ENCODE results near the gene POLR1A. TPM values are rescaled to one million over a fixed set of nuclear protein-coding genes. Genes with fewer than 3 reads are reported as not detected.

Gene POLR1A
- total and polyA plus RNA-seq, 4 donors = 5.5 to 39.1 (median 9.7) TPM

- ATAC-seq (ENCODE audit: insufficient read depth, low FRiP score) = no peak
Measured at GRCh38 chr2:86143926-86144685, 38.4 kb upstream of the POLR1A start.

GRCh38 chr2:86143307-86143706, 37.6 kb upstream of the POLR1A start:
- H3K27ac ChIP-seq (ENCODE audit: low read depth in 1 of 2, low read length in 1 of 2) = no peak overlapping the region
- no peaks in the 10 kb centered on the region for H3K27me3 ChIP-seq (ENCODE audit: control insufficient read depth in 3 of 3, insufficient read depth in 3 of 3, low read length in 2 of 3)
- H3K36me3 ChIP-seq (ENCODE audit: control insufficient read depth in 4 of 4, insufficient read depth in 4 of 4, low read length in 4 of 4) = peaks cover 43 to 75% (median 44%) of the 10 kb centered on the region in 4 donors
- no peak overlapping the region for H3K9ac ChIP-seq (ENCODE audit: insufficient read depth in 1 of 2, low read length in 2 of 2)
- peak in 1 of 3 donors; percentile 12 for DNase-seq
- H3K9me3 ChIP-seq (ENCODE audit: control insufficient read depth in 4 of 4, insufficient read depth in 3 of 4, low read length in 3 of 4) = no peaks in the 10 kb centered on the region
- ATAC-seq (ENCODE audit: insufficient read depth, low FRiP score) = no peak
- H3K4me3 ChIP-seq = no peak overlapping the region
- WGBS, 2 donors = 74 to 83% methylated on average over 6 of the region's 6 CpGs
- TF ChIP-seq CTCF (IDR thresholded peaks at IDR 0.05; ENCODE audit: control extremely low read depth, extremely low read depth) = no peak
- H3K4me1 ChIP-seq (ENCODE audit: control insufficient read depth in 5 of 5, insufficient read depth in 5 of 5, low read length in 5 of 5) = no peaks in the 10 kb centered on the region

More at GRCh38 chr2:86143926-86144685, 38.4 kb upstream of the POLR1A start:
- Histone ChIP-seq H3K9me3 (ENCODE audit: control insufficient read depth in 4 of 4, insufficient read depth in 3 of 4, low read length in 3 of 4) (no peaks in the 10 kb centered on the region), H3K27ac (ENCODE audit: low read depth in 1 of 2, low read length in 1 of 2) (no peak overlapping the region), H3K9ac (ENCODE audit: insufficient read depth in 1 of 2, low read length in 2 of 2) (no peak overlapping the region), H3K4me1 (ENCODE audit: control insufficient read depth in 5 of 5, insufficient read depth in 5 of 5, low read length in 5 of 5) (no peaks in the 10 kb centered on the region), H3K4me3 (no peak overlapping the region), H3K36me3 (ENCODE audit: control insufficient read depth in 4 of 4, insufficient read depth in 4 of 4, low read length in 4 of 4) (peaks cover 41 to 75% (median 43%) of the 10 kb centered on the region in 4 donors), H3K27me3 (ENCODE audit: control insufficient read depth in 3 of 3, insufficient read depth in 3 of 3, low read length in 2 of 3) (no peaks in the 10 kb centered on the region)
- WGBS, 2 donors = 91% methylated on average over 14 of the region's 14 CpGs
- DNase-seq = no peak
- TF ChIP-seq CTCF (IDR thresholded peaks at IDR 0.05; ENCODE audit: control extremely low read depth, extremely low read depth) = no peak

GRCh38 chr2:86142436-86143257, 37.0 kb upstream of the POLR1A start:
- Histone ChIP-seq H3K4me1 (ENCODE audit: control insufficient read depth in 5 of 5, insufficient read depth in 5 of 5, low read length in 5 of 5) (no peaks in the 10 kb centered on the region), H3K9ac (ENCODE audit: insufficient read depth in 1 of 2, low read length in 2 of 2) (no peak overlapping the region), H3K4me3 (no peak overlapping the region), H3K9me3 (ENCODE audit: control insufficient read depth in 4 of 4, insufficient read depth in 3 of 4, low read length in 3 of 4) (no peaks in the 10 kb centered on the region), H3K27me3 (ENCODE audit: control insufficient read depth in 3 of 3, insufficient read depth in 3 of 3, low read length in 2 of 3) (no peaks in the 10 kb centered on the region), H3K27ac (ENCODE audit: low read depth in 1 of 2, low read length in 1 of 2) (no peak overlapping the region), H3K36me3 (ENCODE audit: control insufficient read depth in 4 of 4, insufficient read depth in 4 of 4, low read length in 4 of 4) (peaks cover 43 to 74% (median 45%) of the 10 kb centered on the region in 4 donors)
- no peak for DNase-seq
- WGBS, 2 donors = 49 to 54% methylated on average over 3 of the region's 3 CpGs
- no peak for TF ChIP-seq CTCF (IDR thresholded peaks at IDR 0.05; ENCODE audit: control extremely low read depth, extremely low read depth)
- no peak for ATAC-seq (ENCODE audit: insufficient read depth, low FRiP score)

Data from lung (tissue), 12 donors.